Frontal cortex (tissue), 4 donors: ENCODE measurements around the gene OR1L6. TPM values are rescaled to one million over a fixed set of nuclear protein-coding genes. Genes with fewer than 3 reads are reported as not detected.

Experiments
- DNase-seq, 2 donors: peaks; one replicate each; pipeline ENCODE4 v3.0.0; 2012; ENCODE audit warnings: low spot score in 2 of 2
- FAIRE-seq: peaks from 2 replicates; lab custom pipeline; 2012; peaks lifted over from hg19 to GRCh38; lab: Jason Lieb, UNC
- total RNA-seq: library from RNA; depleted of rRNA; stranded (reverse); fragments of >200 nt; gene quantifications from one replicate; pipeline ENCODE4 v1.2.3, GENCODE V29; 2014
- donor health status: control.
- donor health status: control.
- donor health status: control.

The OR1L6 gene, protein sequence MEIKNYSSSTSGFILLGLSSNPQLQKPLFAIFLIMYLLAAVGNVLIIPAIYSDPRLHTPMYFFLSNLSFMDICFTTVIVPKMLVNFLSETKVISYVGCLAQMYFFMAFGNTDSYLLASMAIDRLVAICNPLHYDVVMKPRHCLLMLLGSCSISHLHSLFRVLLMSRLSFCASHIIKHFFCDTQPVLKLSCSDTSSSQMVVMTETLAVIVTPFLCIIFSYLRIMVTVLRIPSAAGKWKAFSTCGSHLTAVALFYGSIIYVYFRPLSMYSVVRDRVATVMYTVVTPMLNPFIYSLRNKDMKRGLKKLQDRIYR
- total RNA-seq = not detected

GRCh38 chr9:122742003-122742402 is at the start of gene OR1L6:
TSS of gene OR1L6 (plus strand) at chr9:122742303. CDS start at chr9:122749848, 7,545 bp downstream.
- DNase-seq = no peak
- no peak for FAIRE-seq

GRCh38 chr9:122695696-122696095 is 46.4 kb upstream of the OR1L6 start:
- FAIRE-seq (no peak), DNase-seq (no peak)

DNA sequence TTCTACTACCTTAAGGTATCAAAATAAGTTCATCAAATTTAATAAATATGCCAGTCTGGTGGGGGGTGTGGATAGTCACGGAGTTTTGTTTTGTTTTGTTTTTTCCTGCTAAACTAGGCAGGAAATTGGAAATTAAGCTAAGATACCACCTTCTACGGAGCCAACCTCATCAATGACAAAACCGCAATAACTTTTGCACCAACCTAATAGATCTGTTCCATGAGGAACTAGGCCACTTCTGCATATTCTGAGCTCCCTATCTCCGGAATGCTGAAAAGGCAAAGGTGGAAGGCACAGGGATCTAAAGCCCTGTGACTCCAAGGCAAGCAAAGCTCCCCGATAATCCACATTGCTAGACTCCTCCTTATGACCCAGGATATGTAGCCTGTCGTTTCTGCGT is 24.1 kb upstream of the OR1L6 start:
- DNase-seq = no peak
- FAIRE-seq = no peak

- FAIRE-seq (no peak), DNase-seq (no peak)
These were observed 22.9 kb upstream of the OR1L6 start for GRCh38 chr9:122719218-122719617.

DNA sequence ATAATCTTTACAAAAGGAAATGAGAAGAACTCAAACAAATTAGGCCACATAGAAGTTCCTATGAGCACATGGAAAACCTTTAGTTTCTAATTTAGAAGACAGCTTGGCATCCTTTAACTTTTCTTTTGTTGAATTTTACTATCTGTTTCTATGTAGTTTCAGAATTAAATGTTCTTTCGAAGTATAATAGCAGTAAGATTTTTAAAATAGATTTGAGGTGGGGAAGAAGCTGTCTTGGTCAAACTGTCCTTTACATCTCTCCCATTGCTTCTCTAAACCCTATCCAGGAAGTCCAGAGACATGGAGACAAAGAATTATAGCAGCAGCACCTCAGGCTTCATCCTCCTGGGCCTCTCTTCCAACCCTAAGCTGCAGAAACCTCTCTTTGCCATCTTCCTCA is 18.4 kb upstream of the OR1L6 start, which contains the start of gene OR1L4:
OR1L4 (plus strand) TSS at position 301 of the 400 bp plus-strand sequence; CDS start at position 301, 0 bp downstream.
- FAIRE-seq = no peak
- no peak for DNase-seq

DNA sequence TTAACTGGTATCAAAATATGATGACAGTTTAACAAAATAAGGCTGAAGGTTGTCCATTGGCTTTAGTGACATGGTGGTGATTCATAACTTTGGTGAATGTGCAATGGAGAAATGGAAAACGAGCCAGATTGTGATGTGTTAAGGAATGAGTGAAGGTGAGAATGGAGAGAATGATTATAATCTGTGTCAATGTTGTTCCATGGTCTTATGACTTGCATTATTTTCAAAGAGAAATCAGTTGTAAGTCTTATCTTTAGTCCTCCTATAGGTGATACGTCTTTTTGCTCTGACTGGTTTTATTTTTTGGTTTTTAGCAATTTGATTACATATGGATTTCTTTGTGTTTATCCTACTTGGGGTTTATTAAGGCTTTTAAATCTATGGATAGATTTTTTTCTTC is 12.7 kb downstream of the OR1L6 start:
- no peak for DNase-seq
- FAIRE-seq = no peak

DNA sequence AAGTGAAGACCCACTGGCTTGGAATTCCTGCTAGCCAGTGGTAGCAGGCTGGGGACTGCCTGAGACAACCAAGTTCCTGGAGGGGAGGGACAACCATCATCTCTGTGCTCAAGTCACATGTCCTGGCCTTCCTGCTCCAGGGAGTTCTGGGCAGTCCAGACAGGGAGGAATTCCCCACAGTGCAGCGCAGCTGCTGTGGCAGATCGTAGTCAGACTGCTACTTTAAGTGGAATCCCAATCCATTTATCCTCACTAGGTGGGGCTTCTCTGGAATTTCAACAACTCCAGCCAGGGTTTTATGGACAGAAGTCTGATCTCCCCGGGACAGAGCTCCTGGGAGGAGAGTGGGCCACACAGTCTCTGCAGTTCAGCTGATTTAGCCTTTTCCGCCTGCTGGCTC is 25.7 kb downstream of the OR1L6 start:
- FAIRE-seq (no peak), DNase-seq (no peak)

GRCh38 chr9:122777052-122777451 is 34.9 kb downstream of the OR1L6 start:
- FAIRE-seq (no peak), DNase-seq (no peak)

DNA sequence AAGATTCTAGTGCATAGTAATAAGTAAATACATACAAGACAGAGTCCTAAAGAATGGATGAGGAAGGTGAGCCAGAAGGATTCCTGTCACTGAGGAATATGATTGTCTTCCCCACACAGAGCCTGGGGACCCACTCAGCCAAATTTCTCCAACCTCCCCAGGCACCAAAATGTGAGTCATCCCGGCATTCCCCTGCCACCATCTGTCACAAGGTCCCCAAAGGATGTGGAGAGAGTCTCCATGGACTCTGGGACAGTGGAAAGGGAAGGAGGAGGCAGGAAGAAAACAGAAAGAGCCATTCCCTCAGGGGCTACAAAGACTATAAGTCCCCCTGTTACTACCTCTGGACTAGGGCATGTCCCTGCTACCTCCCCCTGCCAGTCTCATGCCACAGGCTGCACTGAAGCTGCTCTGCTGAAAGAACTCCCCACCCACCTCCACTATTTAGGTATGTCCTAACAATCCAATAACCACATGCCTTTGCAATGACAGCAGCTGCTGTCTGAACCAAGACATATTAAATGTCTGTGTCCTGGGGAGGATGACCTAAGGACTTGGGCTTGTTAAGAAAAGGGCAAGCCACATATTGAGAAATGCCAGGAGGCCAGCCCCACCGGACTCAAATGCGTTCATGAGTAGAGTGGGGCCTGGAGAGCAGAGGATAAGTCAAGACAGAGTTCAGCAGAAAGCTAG is 36.0 kb downstream of the OR1L6 start:
- DNase-seq = no peak
- no peak for FAIRE-seq

DNA sequence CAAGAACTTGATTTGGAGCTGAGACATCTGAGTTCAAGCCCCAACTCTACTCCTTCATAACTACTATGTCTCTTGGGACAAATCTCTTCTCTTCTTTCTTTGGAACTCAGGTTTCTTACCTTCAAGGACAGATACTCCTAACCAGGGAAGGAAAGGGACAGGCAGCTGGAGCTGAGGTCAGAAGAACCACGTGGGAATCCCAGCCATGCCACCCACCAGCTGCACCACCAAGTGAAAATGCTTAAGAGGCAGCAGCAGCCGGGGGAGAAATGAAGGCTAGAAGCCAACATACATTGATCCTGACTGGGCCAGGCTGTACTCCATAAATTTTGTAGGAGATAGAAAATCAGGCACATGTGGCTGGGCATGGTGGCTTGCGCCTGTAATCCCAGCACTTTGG is 37.1 kb downstream of the OR1L6 start:
- FAIRE-seq = no peak
- DNase-seq = no peak

- FAIRE-seq (no peak), DNase-seq (no peak)
These were observed 37.9 kb downstream of the OR1L6 start for GRCh38 chr9:122780026-122780425.

- DNase-seq (no peak), FAIRE-seq (no peak)
These were observed 39.6 kb downstream of the OR1L6 start for GRCh38 chr9:122781671-122782070.

DNA sequence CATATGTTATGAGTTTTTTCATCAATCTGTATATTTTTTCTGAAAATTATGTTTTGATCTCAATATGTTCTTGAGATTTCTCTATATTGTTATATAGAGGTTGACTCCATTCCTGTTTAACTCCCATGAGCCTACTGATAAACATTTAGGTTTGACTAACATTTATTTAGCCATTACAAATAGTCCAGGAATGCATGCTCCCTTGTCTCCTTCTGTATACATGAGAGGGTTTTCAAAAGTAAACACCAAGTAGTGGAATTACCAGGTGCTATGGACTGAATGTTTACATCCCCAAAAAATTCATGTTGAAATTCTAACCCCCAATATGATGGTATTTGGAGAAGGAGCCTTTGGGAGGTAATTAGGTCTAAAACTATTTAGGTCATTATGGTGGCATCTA is 43.2 kb downstream of the OR1L6 start:
- FAIRE-seq = no peak
- no peak for DNase-seq

DNA sequence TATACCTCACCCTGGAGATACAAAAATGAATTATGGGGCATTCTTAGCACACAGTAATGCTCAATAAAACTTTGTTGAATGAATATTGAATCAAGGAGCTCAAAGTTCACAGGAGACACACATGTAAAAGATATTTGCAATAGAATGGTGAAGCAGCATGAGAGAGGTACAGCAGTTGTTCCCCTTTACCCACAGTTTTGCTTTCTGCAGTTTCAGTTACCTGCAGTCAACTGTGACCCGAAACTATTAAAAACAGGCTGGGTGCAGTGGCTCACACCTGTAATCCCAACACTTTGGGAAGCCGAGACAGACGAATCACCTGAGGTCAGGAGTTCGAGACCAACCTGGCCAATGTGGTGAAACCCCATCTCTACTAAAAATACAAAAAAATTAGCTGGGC is 44.2 kb downstream of the OR1L6 start:
- DNase-seq (no peak), FAIRE-seq (no peak)

GRCh38 chr9:122788831-122789230 is 46.7 kb downstream of the OR1L6 start, which contains the start of gene OR5C1:
TSS of gene OR5C1 (plus strand) at chr9:122788933. CDS start at chr9:122788933, 0 bp downstream.
- FAIRE-seq = no peak
- no peak for DNase-seq

DNA sequence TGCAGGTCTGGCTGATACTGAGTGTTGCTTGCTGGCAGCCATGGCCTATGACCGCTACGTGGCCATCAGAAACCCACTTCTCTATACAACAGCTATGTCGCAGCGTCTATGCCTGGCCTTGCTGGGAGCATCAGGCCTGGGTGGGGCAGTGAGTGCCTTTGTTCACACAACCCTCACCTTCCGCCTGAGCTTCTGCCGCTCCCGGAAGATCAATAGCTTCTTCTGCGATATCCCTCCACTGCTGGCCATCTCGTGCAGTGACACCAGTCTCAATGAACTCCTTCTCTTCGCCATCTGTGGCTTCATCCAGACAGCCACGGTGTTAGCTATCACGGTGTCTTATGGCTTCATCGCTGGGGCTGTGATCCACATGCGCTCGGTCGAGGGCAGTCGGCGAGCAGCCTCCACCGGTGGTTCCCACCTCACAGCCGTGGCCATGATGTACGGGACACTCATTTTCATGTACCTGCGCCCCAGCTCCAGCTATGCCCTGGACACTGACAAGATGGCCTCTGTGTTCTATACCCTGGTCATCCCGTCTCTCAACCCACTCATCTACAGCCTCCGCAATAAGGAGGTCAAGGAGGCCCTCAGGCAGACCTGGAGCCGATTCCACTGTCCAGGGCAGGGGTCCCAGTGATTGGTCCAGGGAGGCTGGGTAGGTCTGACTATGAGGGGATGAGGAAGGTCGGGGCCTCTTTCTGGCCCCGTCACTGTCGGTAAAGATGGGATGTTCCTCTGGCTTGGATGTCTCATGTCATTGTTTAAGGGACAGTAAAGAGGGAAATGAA is 47.3 kb downstream of the OR1L6 start:
- FAIRE-seq (no peak), DNase-seq (no peak)

DNA sequence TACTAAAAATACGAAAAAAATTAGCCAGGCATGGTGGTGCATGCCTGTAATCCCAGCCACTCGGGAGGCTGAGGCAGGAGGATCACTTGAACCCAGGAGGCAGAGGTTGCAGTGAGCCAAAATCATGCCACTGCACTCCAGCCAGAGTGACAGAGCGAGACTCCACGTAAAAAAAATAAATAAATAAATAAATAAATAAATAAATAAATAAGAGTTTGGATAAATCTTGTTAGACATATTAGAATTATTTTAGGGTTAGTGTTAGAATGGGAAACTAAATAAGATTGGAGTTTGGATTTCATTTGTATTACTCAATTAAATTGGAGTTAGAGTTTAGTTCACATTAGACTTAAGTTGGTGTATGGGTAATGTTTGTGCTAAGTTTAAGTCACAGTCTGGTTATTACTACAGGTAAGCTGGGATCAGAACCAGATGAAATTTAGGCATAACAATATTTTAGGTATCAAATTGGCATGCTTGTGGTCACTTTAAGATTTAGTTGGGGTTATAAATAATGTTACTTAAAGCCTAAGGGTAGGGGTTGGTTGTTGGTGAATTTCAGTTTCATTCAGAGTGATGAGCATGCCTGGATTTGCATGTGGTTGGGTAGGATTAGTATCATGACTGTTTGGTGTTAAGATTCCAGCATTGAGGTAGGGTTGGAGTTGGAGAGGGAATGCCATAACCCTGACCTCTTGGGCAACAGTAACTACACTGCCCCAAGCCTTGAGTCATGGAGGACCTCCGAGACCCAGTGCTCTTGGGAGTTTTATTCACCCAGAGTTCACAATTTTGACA is 50.0 kb downstream of the OR1L6 start:
- peak; percentile 44 for FAIRE-seq
- no peak for DNase-seq

GRCh38 chr9:122797316-122798063 is 55.4 kb downstream of the OR1L6 start:
- no peak for DNase-seq
- no peak for FAIRE-seq
